ENCODE results near the gene KRTAP9-4. TPM values are rescaled to one million over a fixed set of nuclear protein-coding genes. Genes with fewer than 3 reads are reported as not detected.
"Not testable (repeated sequence)": the region's sequence is repeated elsewhere in the genome, so short reads cannot be mapped to it uniquely, and the experiment has no call there.

KRTAP9-4 gene
- total and polyA plus RNA-seq, 7 donors, result not detected

- no peaks in the 10 kb centered on the region for H3K36me3 ChIP-seq
- H3K9me3 ChIP-seq, result no peaks in the 10 kb centered on the region
- no peaks in the 10 kb centered on the region for H3K4me1 ChIP-seq
- no peak overlapping the region for H3K27ac ChIP-seq
- intact Hi-C loops (cut with DNase I), result no loop called here
- TF ChIP-seq, protein P1, sequence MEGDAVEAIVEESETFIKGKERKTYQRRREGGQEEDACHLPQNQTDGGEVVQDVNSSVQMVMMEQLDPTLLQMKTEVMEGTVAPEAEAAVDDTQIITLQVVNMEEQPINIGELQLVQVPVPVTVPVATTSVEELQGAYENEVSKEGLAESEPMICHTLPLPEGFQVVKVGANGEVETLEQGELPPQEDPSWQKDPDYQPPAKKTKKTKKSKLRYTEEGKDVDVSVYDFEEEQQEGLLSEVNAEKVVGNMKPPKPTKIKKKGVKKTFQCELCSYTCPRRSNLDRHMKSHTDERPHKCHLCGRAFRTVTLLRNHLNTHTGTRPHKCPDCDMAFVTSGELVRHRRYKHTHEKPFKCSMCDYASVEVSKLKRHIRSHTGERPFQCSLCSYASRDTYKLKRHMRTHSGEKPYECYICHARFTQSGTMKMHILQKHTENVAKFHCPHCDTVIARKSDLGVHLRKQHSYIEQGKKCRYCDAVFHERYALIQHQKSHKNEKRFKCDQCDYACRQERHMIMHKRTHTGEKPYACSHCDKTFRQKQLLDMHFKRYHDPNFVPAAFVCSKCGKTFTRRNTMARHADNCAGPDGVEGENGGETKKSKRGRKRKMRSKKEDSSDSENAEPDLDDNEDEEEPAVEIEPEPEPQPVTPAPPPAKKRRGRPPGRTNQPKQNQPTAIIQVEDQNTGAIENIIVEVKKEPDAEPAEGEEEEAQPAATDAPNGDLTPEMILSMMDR (IDR thresholded peaks at IDR 0.05), result no peak
- no peak for TF ChIP-seq POLR2AphosphoS5 (IDR thresholded peaks at IDR 0.05)
- no peak for TF ChIP-seq POLR2A (IDR thresholded peaks at IDR 0.05)
- TF ChIP-seq EP300 (IDR thresholded peaks at IDR 0.05), result no peak
- H3K27me3 ChIP-seq, result peaks cover 0 to 6% (median 0%) of the 10 kb centered on the region in 3 donors
- DNase-seq, result no peak
- H3K4me3 ChIP-seq, result no peak overlapping the region
- WGBS, 2 donors, result 67% methylated on average over 1 of the region's 1 CpG; no CpG with 5 or more reads in 1 of the 2 donors
Measured at GRCh38 chr17:41271858-41272257, 22.4 kb downstream of the KRTAP9-4 start.

- WGBS, 2 donors, result 48 to 86% methylated on average over 3 of the region's 3 CpGs
- H3K36me3 ChIP-seq, H3K27ac ChIP-seq, H3K27me3 ChIP-seq, H3K4me1 ChIP-seq, H3K9me3 ChIP-seq, H3K4me3 ChIP-seq, DNase-seq: not testable (repeated sequence)
- intact Hi-C loops (cut with DNase I), result loop anchor here (1.0 kb wide), 1 partner anchor 11 kb away; no protein-coding TSS in a partner anchor
Measured at GRCh38 chr17:41275648-41276190, 26.2 kb downstream of the KRTAP9-4 start, which contains the start of gene KRTAP9-7. KRTAP9-7 (plus strand) TSS chr17:41275698; CDS start chr17:41275698, 0 bp downstream.

DNA sequence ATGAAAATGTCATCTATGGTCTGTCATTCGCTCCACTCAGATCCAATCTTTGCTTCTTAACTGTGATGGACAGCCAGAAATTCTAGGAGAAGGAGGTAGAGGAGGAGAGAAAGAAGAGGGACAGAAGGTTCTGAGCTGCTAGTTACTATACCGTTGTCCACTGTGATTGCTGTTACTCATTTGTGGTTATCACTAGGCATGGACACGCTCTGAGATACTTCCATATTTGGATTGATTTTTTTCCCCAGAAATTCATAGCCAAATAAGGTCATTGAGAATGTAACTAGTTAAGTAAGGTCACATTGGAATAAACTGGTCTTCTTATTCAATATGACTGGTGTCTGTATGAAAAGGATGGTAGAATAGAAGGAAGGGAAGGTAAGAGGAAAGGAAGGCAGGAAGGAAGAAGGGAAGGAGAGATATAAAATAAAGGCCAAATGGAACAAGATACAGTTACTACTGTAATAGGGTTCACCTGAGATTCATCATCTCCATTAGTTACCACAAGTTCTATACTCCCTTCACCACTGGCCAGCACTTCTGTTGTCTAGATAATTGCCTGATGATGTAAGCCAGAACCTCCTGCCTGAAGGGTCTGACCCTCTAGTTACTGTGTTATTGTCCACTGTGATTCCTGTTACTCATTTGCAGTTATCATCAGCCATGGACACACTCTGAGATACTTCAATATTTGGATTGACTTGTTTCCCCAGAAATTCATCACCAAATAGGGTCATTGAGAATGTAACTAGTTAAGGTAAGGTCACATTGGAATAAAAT is 28.9 kb downstream of the KRTAP9-4 start:
- Histone ChIP-seq H3K9me3 (no peaks in the 10 kb centered on the region), H3K27ac (no peak overlapping the region), H3K4me3 (no peak overlapping the region), H3K36me3 (no peaks in the 10 kb centered on the region), H3K4me1 (no peaks in the 10 kb centered on the region), H3K27me3 (peaks cover 0 to 6% (median 0%) of the 10 kb centered on the region in 3 donors)
- intact Hi-C loops (cut with DNase I), result no loop called here
- DNase-seq, result no peak
- WGBS, 2 donors, result 93 to 94% methylated on average over 3 of the region's 3 CpGs
- TF ChIP-seq EP300 (IDR thresholded peaks at IDR 0.05) (no peak), POLR2A (IDR thresholded peaks at IDR 0.05) (no peak), POLR2AphosphoS5 (IDR thresholded peaks at IDR 0.05) (no peak)
- TF ChIP-seq, protein P1 (IDR thresholded peaks at IDR 0.05), result no peak

DNA sequence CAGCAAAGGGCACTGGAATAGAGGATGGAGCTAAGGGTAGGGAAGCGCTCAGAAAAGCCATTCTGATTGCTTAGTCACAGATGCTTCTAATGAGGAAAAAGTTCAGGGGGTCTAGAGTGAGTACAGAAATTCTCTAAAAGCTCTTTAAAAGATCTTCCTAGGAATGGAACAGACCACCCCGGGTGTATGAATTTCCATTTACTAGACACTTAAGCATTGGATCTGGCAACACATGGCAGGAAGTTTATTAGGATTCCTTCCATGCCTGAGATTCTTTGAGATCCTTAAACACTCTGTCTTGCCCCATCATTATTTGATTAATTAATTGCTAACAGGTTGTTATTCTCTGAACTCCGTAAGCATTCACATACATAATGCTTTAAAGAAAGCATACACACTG is 34.6 kb downstream of the KRTAP9-4 start:
- WGBS, 2 donors, result 63 to 71% methylated on average over 3 of the region's 3 CpGs
- no peaks in the 10 kb centered on the region for H3K9me3 ChIP-seq
- no peak for DNase-seq
- intact Hi-C loops (cut with DNase I), result no loop called here
- no peak for TF ChIP-seq POLR2A (IDR thresholded peaks at IDR 0.05)
- no peak for TF ChIP-seq EP300 (IDR thresholded peaks at IDR 0.05)
- no peak for TF ChIP-seq POLR2AphosphoS5 (IDR thresholded peaks at IDR 0.05)
- TF ChIP-seq, protein P1 (IDR thresholded peaks at IDR 0.05), result no peak
- peaks cover 0 to 7% (median 3%) of the 10 kb centered on the region in 4 donors for H3K4me1 ChIP-seq
- H3K27me3 ChIP-seq, result no peaks in the 10 kb centered on the region
- no peak overlapping the region for H3K27ac ChIP-seq
- H3K4me3 ChIP-seq, result no peak overlapping the region
- no peaks in the 10 kb centered on the region for H3K36me3 ChIP-seq

DNA sequence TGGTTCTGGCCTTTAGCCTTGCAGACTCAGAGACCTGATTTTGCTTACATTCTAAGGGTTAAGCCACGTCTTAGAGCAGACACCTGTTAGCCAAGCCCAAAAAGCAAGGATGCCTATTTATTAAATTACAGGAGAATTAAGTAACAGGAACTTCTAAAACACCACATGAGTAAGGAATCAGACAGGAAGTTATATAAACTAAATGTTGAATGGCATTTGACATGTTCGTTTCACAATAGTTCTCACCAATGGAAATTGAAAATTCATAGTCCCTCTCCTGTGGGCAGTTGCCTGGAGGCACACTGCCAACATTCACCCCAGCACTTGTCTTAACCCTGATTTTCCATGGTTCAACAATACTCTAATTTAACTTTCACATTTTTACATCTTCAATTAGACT is 35.1 kb downstream of the KRTAP9-4 start:
- no peak for DNase-seq
- H3K27ac ChIP-seq, result no peak overlapping the region
- no peak overlapping the region for H3K4me3 ChIP-seq
- H3K9me3 ChIP-seq, result no peaks in the 10 kb centered on the region
- intact Hi-C loops (cut with DNase I), result no loop called here
- 26 to 54% methylated on average over 2 of the region's 2 CpGs for WGBS, 2 donors
- H3K4me1 ChIP-seq, result peaks cover 0 to 7% (median 3%) of the 10 kb centered on the region in 4 donors
- H3K36me3 ChIP-seq, result no peaks in the 10 kb centered on the region
- TF ChIP-seq, protein P1 (IDR thresholded peaks at IDR 0.05), result no peak
- no peaks in the 10 kb centered on the region for H3K27me3 ChIP-seq

All from sigmoid colon (tissue), 7 donors.